ENCODE measurements around the gene IRX4. TPM values are rescaled to one million over a fixed set of nuclear protein-coding genes. Genes with fewer than 3 reads are reported as not detected.

The IRX4 gene
- total and polyA plus RNA-seq, 2 of the 4 experiments (the other 2 are of a cell fraction) = not detected

- ChIA-PET POLR2A (ENCODE audit: unreplicated experiment) (no interaction called here), CTCF (no interaction called here)
- ATAC-seq (ENCODE audit: low read depth) = no peak
Measured at GRCh38 chr5:1868886-1869475, 13.7 kb downstream of the IRX4 start.

More at GRCh38 chr5:1868886-1869475, 13.7 kb downstream of the IRX4 start:
- no peak for TF ChIP-seq SMC3 (IDR thresholded peaks at IDR 0.05; ENCODE audit: low read depth, low read length)
- TF ChIP-seq NFE2L2 (IDR thresholded peaks at IDR 0.05; ENCODE audit: low read depth, low read length) = no peak
- TF ChIP-seq, protein P1, sequence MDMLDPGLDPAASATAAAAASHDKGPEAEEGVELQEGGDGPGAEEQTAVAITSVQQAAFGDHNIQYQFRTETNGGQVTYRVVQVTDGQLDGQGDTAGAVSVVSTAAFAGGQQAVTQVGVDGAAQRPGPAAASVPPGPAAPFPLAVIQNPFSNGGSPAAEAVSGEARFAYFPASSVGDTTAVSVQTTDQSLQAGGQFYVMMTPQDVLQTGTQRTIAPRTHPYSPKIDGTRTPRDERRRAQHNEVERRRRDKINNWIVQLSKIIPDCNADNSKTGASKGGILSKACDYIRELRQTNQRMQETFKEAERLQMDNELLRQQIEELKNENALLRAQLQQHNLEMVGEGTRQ (IDR thresholded peaks at IDR 0.05; ENCODE audit: low read depth, low read length) = no peak
- TF ChIP-seq POLR2A (IDR thresholded peaks at IDR 0.05; ENCODE audit: low read depth, low read length) = no peak
- no peak for TF ChIP-seq FOS (IDR thresholded peaks at IDR 0.05; ENCODE audit: low read depth, low read length)
- no peak for TF ChIP-seq CTCF (conservative IDR thresholded peaks at IDR 0.05; ENCODE audit: low read depth, low read length)
- no peak for TF ChIP-seq RFX5 (IDR thresholded peaks at IDR 0.05; ENCODE audit: low read depth, low read length)
- TF ChIP-seq MAFK (IDR thresholded peaks at IDR 0.05; ENCODE audit: low read depth, low read length) = no peak
- no peak for TF ChIP-seq MXI1 (IDR thresholded peaks at IDR 0.05; ENCODE audit: borderline replicate concordance, low read depth, low read length)
- no peak for TF ChIP-seq ELK1 (IDR thresholded peaks at IDR 0.05; ENCODE audit: borderline replicate concordance, low read depth, low read length)
- no peak for TF ChIP-seq RCOR1 (IDR thresholded peaks at IDR 0.05; ENCODE audit: insufficient replicate concordance, low read length)
- TF ChIP-seq CHD1 (IDR thresholded peaks at IDR 0.05; ENCODE audit: low read depth, low read length) = no peak
- TF ChIP-seq CEBPB (IDR thresholded peaks at IDR 0.05; ENCODE audit: low read depth, low read length) = no peak
- no peak for TF ChIP-seq BHLHE40 (IDR thresholded peaks at IDR 0.05; ENCODE audit: low read depth, low read length)
- no peak for TF ChIP-seq MAZ (IDR thresholded peaks at IDR 0.05; ENCODE audit: borderline replicate concordance, low read depth, low read length)
- Histone ChIP-seq H3K27ac (ENCODE audit: insufficient read depth, low read length) (no peak overlapping the region), H3K4me2 (ENCODE audit: low read depth, low read length) (no peak overlapping the region), H2BK5ac (ENCODE audit: low read depth, low read length, poor library complexity, severe bottlenecking) (no peak overlapping the region), H4K5ac (ENCODE audit: low read depth, low read length) (no peak overlapping the region), H2AFZ (replicated peaks; ENCODE audit: low read length, poor library complexity) (no peak overlapping the region), H3K36me3 (ENCODE audit: control insufficient read depth, insufficient read depth, low read length) (no peaks in the 10 kb centered on the region), H3K4me1 (ENCODE audit: control insufficient read depth, insufficient read depth, low read length) (no peaks in the 10 kb centered on the region), H3K9ac (ENCODE audit: low read depth, low read length) (no peak overlapping the region), H2AK5ac (ENCODE audit: low read depth, low read length) (no peak overlapping the region), H4K8ac (ENCODE audit: low read depth in 2 of 2, low read length in 2 of 2) (no peak overlapping the region), H4K20me1 (ENCODE audit: insufficient read depth, low read length) (no peaks in the 10 kb centered on the region; the same call in 1 of the 2 replicates), H3K4ac (ENCODE audit: low read depth, low read length) (no peak overlapping the region), H2BK20ac (ENCODE audit: low read depth, low read length) (no peak overlapping the region), H3K9me1 (ENCODE audit: insufficient read depth, low read length) (no peaks in the 10 kb centered on the region), H3K18ac (ENCODE audit: low read depth, low read length) (no peak overlapping the region), H3K27me3 (ENCODE audit: control insufficient read depth, insufficient read depth, low read length) (peaks cover 38% of the 10 kb centered on the region), H3K14ac (replicated peaks; ENCODE audit: low read depth, low read length) (no peak overlapping the region), H2AK9ac (replicated peaks; ENCODE audit: low read depth, low read length, poor library complexity) (no peak overlapping the region), H3K23ac (ENCODE audit: low read depth, low read length) (no peak overlapping the region), H3K9me3 (ENCODE audit: control insufficient read depth, insufficient read depth, low read length) (no peaks in the 10 kb centered on the region), H4K91ac (ENCODE audit: insufficient read depth, low read depth, low read length) (no peak overlapping the region), H3K4me3 (ENCODE audit: insufficient read depth, low read depth, low read length) (no peak overlapping the region), H2BK15ac (ENCODE audit: low read depth, low read length) (no peak overlapping the region), H3K56ac (ENCODE audit: extremely low read depth, insufficient read depth, low read length) (no peak overlapping the region), H3K79me1 (ENCODE audit: low read depth in 1 of 2, low read length in 2 of 2) (no peaks in the 10 kb centered on the region), H2BK120ac (ENCODE audit: low read depth, low read length) (no peak overlapping the region)
- 62% methylated on average over 9 of the region's 19 CpGs; no CpG with 5 or more reads in 1 of the 2 experiments for WGBS, 2 experiments (ENCODE audit: extremely low coverage in 2 of 2, insufficient read length in 1 of 2)
- DNase-seq = no peak
- intact Hi-C loops (cut with micrococcal nuclease) = no loop called here
- dilution Hi-C loops (cut with HindIII; ENCODE audit: low sequenced_read_pairs, unreplicated experiment) = no loop called here
- no TSS peak for BruUV-seq (replicated peaks)
- in situ Hi-C loops (cut with MboI; ENCODE audit: low sequenced_read_pairs) = no loop called here
